SU-DHL-6 (cell line): ENCODE measurements around the gene TWIST2.

Source experiments
- EZH2phosphoT487 ChIP-seq: fragments of 200-600 bp; sonication (generic), shearing (Covaris generic); conservative IDR thresholded peaks from 2 replicates; pipeline ENCODE4 v1.6.1; 2018; ENCODE audit warnings: mild to moderate bottlenecking, antibody characterized with exemption, low read length, moderate library complexity, mixed read lengths
- TF ChIP-seq, protein P1 (sequence below): fragments of 200-600 bp; sonication (generic); IDR thresholded peaks from one replicate; pipeline ENCODE4 v1.5.1; 2017; ENCODE audit warnings: antibody characterized with exemption, mild to moderate bottlenecking, low read length, moderate library complexity; ENCODE audit not compliant: insufficient read depth, poor library complexity, severe bottlenecking

DNA sequence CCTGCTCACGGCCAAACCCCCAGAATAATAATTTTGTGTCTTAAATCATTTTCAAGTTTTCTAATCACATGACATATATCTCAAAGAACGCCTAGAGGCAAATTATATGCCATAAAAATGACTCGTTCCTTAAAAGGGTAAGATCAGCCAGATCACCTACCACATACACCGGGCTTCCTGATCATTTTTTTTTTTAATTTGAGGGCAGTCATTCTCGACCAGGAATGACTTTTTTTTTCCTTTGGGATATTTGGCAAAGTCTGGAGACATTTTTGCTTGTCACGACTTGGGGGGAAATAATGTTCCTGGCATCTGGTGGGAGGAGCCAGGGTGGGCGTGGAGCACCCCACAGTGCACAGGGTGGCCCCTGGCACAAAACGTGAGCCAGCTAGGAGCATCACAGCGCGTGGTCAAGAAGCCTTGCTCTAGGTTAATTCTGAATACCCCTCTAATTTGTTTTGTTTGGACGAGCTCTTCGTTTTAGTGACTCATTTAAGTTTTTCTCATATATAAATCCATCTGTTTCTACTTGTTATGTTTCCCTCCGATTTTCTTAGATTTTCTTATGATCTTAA lies 94.9 kb downstream of the TWIST2 start:
- TF ChIP-seq, protein P1, sequence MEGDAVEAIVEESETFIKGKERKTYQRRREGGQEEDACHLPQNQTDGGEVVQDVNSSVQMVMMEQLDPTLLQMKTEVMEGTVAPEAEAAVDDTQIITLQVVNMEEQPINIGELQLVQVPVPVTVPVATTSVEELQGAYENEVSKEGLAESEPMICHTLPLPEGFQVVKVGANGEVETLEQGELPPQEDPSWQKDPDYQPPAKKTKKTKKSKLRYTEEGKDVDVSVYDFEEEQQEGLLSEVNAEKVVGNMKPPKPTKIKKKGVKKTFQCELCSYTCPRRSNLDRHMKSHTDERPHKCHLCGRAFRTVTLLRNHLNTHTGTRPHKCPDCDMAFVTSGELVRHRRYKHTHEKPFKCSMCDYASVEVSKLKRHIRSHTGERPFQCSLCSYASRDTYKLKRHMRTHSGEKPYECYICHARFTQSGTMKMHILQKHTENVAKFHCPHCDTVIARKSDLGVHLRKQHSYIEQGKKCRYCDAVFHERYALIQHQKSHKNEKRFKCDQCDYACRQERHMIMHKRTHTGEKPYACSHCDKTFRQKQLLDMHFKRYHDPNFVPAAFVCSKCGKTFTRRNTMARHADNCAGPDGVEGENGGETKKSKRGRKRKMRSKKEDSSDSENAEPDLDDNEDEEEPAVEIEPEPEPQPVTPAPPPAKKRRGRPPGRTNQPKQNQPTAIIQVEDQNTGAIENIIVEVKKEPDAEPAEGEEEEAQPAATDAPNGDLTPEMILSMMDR = no peak
- no peak for TF ChIP-seq EZH2phosphoT487
